Thyroid gland (tissue), 4 donors: ENCODE results near the gene RNF144A. TPM values are rescaled to one million over a fixed set of nuclear protein-coding genes. Genes with fewer than 3 reads are reported as not detected.
A peak's percentile ranks its signal among the peaks of the same experiment; 100 is the strongest.

Source experiments
- DNase-seq, 2 donors: peaks; one replicate each; pipeline ENCODE4 v3.0.0-alpha.2; 2019
- H3K27ac ChIP-seq, 3 donors: fragments of 200-600 bp; sonication (generic); 1 replicate in 2 of 3; 2 replicates in 1 of 3; pipeline ENCODE4 v1.5.1; 2016 to 2019; ENCODE audit warnings: mild to moderate bottlenecking in 1 of 3, moderate library complexity in 1 of 3
- H3K27me3 ChIP-seq: fragments of 200-600 bp; sonication (generic); one replicate; pipeline ENCODE4 v1.5.1; 2019
- H3K36me3 ChIP-seq, 2 donors: fragments of 200-600 bp; sonication (generic); one replicate each; pipeline ENCODE4 v1.5.1; 2016 to 2019
- H3K4me1 ChIP-seq, 2 donors: fragments of 200-600 bp; sonication (generic); one replicate each; pipeline ENCODE4 v1.5.1; 2017 to 2019
- H3K4me3 ChIP-seq, 3 donors: fragments of 200-600 bp; sonication (generic); replicated peaks in 1 of 3; 1 replicate in 2 of 3; 2 replicates in 1 of 3; pipeline ENCODE4 v1.5.1; 2016; ENCODE audit warnings: mild to moderate bottlenecking in 1 of 3
- H3K9me3 ChIP-seq: fragments of 200-600 bp; sonication (generic); one replicate; pipeline ENCODE4 v1.5.1; 2017
- CTCF ChIP-seq, 6 experiments: fragments of 200-600 bp in 3 of 6; fragments of 450-650 bp in 3 of 6; sonication (generic) in 3 of 6; IDR thresholded peaks; one replicate each; pipeline ENCODE4 v1.5.1; 2016 to 2019; ENCODE audit warnings: antibody characterized with exemption in 6 of 6, mild to moderate bottlenecking in 2 of 6, inconsistent platforms in 1 of 6, moderate library complexity in 1 of 6
- POLR2A ChIP-seq, 2 donors: fragments of 450-650 bp; IDR thresholded peaks; one replicate each; pipeline ENCODE4 v1.6.1; 2017; ENCODE audit warnings: antibody characterized with exemption in 2 of 2, mild to moderate bottlenecking in 2 of 2, moderate library complexity in 1 of 2
- WGBS, 2 donors: methylation state at CpG; one replicate each; pipeline ENCODE4 v1.1.5; 2017; 5-methylcytosine and 5-hydroxymethylcytosine counted together
- intact Hi-C: fragments of 100-400 bp; cut with DNase I; formaldehyde crosslinking; loops from one replicate; pipeline ENCODE4 v1.15.1; 2023
- total RNA-seq, 4 donors: library from RNA; depleted of rRNA; stranded (reverse); fragments of >200 nt; gene quantifications; one replicate each; pipeline ENCODE4 v1.2.3, GENCODE V29; 2016

The RNF144A gene
- total RNA-seq, 4 donors from 2014 or later = 8.0 to 12.2 (median 10.6) TPM

DNA sequence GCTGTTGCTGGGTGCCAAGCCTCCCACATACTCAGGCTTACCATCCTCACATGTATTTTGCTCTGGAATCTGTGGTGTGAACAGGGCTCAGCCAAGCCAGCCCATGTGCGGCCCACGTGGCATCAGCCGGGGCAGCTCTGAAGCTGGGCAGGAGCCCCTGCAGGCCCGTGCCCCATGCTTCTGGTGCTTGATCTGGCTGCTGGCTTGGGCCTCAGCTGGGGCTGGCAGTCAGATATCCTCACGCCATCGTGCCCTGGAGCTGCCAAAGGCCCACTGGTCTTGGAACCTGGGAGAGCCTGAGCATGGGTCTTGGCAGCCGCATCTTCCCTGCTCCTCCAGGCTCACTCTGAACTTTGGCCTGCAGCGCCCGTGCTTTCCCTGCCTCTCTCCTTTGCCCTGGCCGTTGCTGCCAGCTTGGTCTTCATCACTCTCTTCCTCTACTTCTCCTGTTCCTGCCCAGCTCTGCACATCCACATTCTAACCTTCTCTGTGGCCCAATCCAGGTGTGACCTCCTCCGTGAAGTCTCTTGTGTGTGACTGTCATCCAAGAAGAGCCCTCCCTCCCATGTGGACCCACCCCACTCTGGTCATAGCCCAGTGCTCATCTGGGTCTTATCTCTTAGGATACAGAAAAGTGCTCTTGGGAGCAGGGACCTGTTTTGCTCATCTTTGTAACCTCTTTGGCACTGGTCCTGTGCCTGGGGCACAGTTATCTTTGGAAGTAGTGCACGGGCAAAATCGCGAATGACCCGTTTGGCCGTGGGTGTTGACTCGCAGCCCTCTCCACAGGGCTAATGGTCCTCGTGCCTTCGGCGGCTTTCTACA, 116.1 kb downstream of the RNF144A start:
- Histone ChIP-seq H3K36me3 (no peaks in the 10 kb centered on the region), H3K4me1 (peaks cover 32 to 48% of the 10 kb centered on the region in 2 donors), H3K9me3 (no peaks in the 10 kb centered on the region), H3K27me3 (no peaks in the 10 kb centered on the region), H3K4me3 (no peak overlapping the region), H3K27ac (no peak overlapping the region)
- intact Hi-C loops = loop anchor here (5.0 kb wide), 1 partner anchor 111 kb away; no protein-coding TSS in a partner anchor
- 96 to 98% methylated on average over 9 to 19 of the region's 20 CpGs for WGBS, 2 donors
- TF ChIP-seq CTCF (IDR thresholded peaks at IDR 0.05) (no peak), POLR2A (IDR thresholded peaks at IDR 0.05) (no peak)
- DNase-seq = no peak

- intact Hi-C loops = loop anchor here (5.0 kb wide), 1 partner anchor 112 kb away; no protein-coding TSS in a partner anchor
- Histone ChIP-seq H3K36me3 (no peaks in the 10 kb centered on the region), H3K4me1 (peaks cover 26 to 40% of the 10 kb centered on the region in 2 donors), H3K9me3 (no peaks in the 10 kb centered on the region), H3K27ac (no peak overlapping the region), H3K27me3 (no peaks in the 10 kb centered on the region), H3K4me3 (no peak overlapping the region)
- peak; percentile 49 to 64 for DNase-seq
- TF ChIP-seq CTCF (IDR thresholded peaks at IDR 0.05) (peak in 3 of 6 experiments; percentile 5 to 24 (median 23)), POLR2A (IDR thresholded peaks at IDR 0.05) (no peak)
- WGBS, 2 donors = 33 to 50% methylated on average over 14 of the region's 14 CpGs
These were observed 117.1 kb downstream of the RNF144A start for GRCh38 chr2:7034303-7034702.

DNA sequence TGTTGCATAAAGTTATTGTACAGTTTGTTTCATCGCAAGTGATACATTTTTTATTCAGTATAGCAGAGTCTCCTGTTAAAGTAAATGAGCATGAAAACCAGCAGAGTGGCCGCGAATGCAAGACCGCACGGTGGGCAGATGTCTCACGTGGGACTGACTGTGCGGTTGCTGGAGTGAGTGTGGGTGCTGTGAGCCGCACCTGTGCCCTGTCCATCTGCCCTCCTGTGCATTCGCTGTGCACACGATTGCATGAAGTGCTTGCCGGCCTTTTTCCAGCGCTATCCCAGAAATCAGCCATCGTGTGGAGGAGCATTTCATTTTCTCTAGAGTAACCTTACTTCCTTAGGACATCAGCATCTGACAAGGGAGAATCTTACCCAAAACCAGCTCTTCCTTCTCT, 118.7 kb downstream of the RNF144A start:
- intact Hi-C loops = no loop called here
- no peak overlapping the region for H3K27ac ChIP-seq
- H3K36me3 ChIP-seq = no peaks in the 10 kb centered on the region
- 95 to 98% methylated on average over 13 of the region's 13 CpGs for WGBS, 2 donors
- H3K9me3 ChIP-seq = no peaks in the 10 kb centered on the region
- TF ChIP-seq CTCF (IDR thresholded peaks at IDR 0.05) (no peak), POLR2A (IDR thresholded peaks at IDR 0.05) (no peak)
- peaks cover 26 to 40% of the 10 kb centered on the region in 2 donors for H3K4me1 ChIP-seq
- no peak overlapping the region for H3K4me3 ChIP-seq
- H3K27me3 ChIP-seq = no peaks in the 10 kb centered on the region
- DNase-seq = no peak

GRCh38 chr2:7037340-7038333, 120.4 kb downstream of the RNF144A start:
- Histone ChIP-seq H3K27ac (no peak overlapping the region), H3K9me3 (no peaks in the 10 kb centered on the region), H3K27me3 (no peaks in the 10 kb centered on the region), H3K36me3 (no peaks in the 10 kb centered on the region), H3K4me1 (peaks cover 26 to 29% of the 10 kb centered on the region in 2 donors), H3K4me3 (no peak overlapping the region)
- peak; percentile 74 to 80 for DNase-seq
- WGBS, 2 donors = 61 to 64% methylated on average over 18 of the region's 18 CpGs
- TF ChIP-seq POLR2A (IDR thresholded peaks at IDR 0.05) (no peak), CTCF (IDR thresholded peaks at IDR 0.05) (peak; percentile 38 to 78 (median 65))
- intact Hi-C loops = no loop called here
